Heart left ventricle (tissue), 13 donors: Measurements from ENCODE around the gene TPPP.

Experiments
- CTCF ChIP-seq, 12 donors: fragments of 200-600 bp; sonication (generic) in 4 of 12; IDR thresholded peaks; one replicate each; pipeline versions ENCODE4 v1.5.0 to v1.8.0; 2018 to 2022; ENCODE audit warnings: antibody characterized with exemption in 12 of 12, mild to moderate bottlenecking in 5 of 12
- POLR2A ChIP-seq, 2 donors: fragments of 450-650 bp; IDR thresholded peaks; one replicate each; pipeline ENCODE4 v1.6.1; 2017; ENCODE audit warnings: antibody characterized with exemption in 2 of 2, mild to moderate bottlenecking in 2 of 2, moderate library complexity in 2 of 2
- donor health status: ischemic (EF 13 %, LVEDD 7.1; RV severe dilation, severe dysfunction).
- donor health status: DM: no; HTN: yes; CAD: no.
- donor health status: DM: no; HTN: no; CAD: no.
- donor health status: ischemic (EF 25% LVEDD 6.9; RV normal size, moderate dysfunction).
- donor health status: ischemic (EF 25% LVEDD 5.7; RV mildly dilated, moderate dysfunction).
- donor health status: ischemic (EF 35%, LVEDD 5.7; RV mildly dilated, moderate dysfunction).
- donor health status: nonischemic (EF 11% LVEDD 7.7; RV severe dilation, severe dysfunction).
- donor health status: DM: yes; HTN: yes; CAD: no.
- donor health status: PGD.
- donor health status: ischemic (EF 29% LVEDD 5.4; RV normal size, mild dysfunction).
- donor health status: nonischemic (EF 23%, LVEDD 6.1; RV moderate dilation, normal function).

DNA sequence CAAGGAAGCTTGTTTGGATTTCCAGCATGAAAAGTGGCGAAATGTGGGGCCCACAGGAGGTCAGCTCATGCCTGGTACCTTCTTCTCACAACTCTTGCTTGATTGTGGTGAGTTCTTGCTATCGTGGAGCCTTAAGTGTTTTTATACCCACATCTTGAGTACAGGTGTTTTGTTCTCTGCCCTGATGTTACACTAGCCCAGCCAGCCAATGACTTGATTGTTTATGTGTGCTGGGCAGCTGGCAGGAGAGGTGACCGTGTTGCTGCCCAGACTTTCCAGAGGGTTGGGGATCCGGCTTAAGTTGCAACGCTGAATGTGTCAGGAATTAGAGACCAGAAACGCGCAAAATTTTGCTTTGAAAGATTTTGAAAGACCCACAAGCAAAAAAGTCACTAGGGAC lies 24.0 kb upstream of the TPPP start:
- TF ChIP-seq CTCF (IDR thresholded peaks at IDR 0.05): no peak
- TF ChIP-seq POLR2A (IDR thresholded peaks at IDR 0.05): no peak
